Measurements from ENCODE around the gene ONECUT3.

DNA sequence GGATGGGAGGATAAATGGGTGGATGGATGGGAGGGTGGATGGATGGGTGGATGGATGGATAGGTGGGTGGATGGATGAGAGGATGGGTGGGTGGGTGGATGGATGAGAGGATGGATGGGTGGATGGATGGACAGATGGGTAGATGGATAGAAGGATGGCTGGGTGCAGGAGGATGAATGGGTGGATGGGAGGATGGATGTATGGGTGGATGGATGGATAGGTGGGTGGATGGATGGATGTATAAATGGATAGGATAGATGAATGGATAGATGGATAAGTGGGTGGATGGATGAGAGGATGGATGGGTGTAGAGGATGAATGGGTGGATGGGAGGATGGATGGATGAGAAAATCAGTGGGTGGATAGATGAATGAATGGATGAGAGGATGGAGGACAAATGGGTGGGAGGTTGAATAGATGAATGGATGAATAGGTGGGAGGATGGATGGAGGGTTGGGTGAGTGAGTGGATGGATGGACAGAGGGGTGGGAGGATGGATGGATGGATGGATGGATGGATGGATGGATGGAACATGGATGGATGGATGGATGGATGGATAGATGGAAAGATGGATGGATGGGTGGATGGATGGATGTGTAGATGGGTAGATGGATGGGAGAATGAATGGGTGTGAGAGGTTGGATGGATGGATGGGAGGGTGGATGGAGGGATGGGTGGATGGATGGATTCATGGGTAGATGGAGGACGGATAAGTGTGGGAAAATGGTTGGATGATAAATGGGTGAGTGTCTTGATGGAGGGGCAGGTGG, 35.9 kb upstream of the ONECUT3 start:
- TF ChIP-seq, protein P1, sequence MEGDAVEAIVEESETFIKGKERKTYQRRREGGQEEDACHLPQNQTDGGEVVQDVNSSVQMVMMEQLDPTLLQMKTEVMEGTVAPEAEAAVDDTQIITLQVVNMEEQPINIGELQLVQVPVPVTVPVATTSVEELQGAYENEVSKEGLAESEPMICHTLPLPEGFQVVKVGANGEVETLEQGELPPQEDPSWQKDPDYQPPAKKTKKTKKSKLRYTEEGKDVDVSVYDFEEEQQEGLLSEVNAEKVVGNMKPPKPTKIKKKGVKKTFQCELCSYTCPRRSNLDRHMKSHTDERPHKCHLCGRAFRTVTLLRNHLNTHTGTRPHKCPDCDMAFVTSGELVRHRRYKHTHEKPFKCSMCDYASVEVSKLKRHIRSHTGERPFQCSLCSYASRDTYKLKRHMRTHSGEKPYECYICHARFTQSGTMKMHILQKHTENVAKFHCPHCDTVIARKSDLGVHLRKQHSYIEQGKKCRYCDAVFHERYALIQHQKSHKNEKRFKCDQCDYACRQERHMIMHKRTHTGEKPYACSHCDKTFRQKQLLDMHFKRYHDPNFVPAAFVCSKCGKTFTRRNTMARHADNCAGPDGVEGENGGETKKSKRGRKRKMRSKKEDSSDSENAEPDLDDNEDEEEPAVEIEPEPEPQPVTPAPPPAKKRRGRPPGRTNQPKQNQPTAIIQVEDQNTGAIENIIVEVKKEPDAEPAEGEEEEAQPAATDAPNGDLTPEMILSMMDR (conservative IDR thresholded peaks at IDR 0.05; ENCODE audit: low read length), result no peak
- TF ChIP-seq EZH2phosphoT487 (IDR thresholded peaks at IDR 0.05; ENCODE audit: borderline replicate concordance, low read depth, low read length), result no peak

Data from OCI-LY7 (cell line).